HG03432 (cell line): ENCODE results near the gene RRN3.
A peak's percentile ranks its signal among the peaks of the same experiment; 100 is the strongest.
"Not testable (repeated sequence)": the region's sequence is repeated elsewhere in the genome, so short reads cannot be mapped to it uniquely, and the experiment has no call there.

Experiments
- ATAC-seq: cut with Tn5 transposase; IDR thresholded peaks from one replicate; pipeline ENCODE4 v1.9.1; 2021; ENCODE audit warnings: mild to moderate bottlenecking, moderate library complexity; ENCODE audit not compliant: unreplicated experiment

Gene RRN3

DNA sequence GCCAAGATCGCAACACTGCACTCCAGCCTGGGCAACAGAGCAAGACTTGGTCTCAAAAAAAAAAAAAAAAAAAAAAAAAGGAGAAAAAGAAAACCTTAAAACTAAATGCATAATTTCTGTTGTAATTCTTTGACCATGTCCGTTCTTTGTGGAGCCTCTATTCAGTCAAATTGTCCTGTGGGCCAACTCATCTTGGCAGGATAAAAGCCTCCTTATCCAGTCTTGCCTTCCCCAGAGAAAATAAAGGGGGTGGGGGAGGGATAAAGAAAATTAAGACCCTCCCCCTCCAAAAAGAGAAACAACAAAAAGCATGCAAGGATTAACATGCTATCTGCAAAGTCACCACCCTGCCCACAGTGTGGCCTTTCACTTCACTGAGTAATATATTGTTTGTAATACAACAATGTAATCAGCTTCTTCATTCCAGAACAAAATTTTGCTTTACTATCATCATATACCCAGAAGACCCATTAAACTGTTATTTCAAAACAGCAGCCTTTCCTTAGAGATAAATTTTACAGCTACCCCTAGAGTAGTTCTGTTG is 5.4 kb upstream of the RRN3 start:
- not testable (repeated sequence) for ATAC-seq

DNA sequence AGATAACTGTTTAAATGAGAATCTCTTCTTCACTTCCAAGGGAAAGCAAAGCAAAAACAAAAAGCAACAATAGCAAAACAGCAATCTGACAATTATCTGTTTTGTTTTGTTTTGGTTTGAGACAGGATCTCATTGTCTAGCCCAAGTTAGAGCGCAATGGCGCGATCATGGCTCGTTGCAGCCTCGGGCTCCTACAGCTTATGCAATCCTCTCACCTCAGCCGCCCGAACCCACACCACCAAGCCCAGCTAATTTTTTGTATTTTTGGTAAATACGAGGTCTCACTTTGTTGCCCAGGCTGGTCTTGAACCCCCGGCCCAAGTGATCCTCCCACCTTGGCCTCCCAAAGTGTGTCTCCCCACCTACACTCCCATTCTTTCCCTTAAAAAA is 2.5 kb upstream of the RRN3 start:
- ATAC-seq, result not testable (repeated sequence)

DNA sequence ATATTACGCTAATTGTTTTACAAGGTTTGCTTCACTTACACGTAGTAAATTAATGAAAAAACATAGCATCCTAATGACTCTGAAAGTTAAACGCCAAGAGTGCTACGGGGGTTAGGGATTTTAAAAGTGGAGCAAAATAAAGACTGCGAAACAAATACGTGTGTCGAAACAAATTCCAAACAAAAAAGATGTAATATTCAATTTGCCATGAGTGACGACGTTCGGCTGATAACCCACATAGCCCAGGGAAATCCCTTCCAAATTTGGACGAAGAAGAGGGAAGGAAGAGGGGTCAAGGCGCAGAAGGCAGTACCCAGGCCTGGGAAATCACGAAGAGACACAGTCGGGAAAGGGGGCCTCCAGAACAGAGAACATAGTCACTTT is 509 bp downstream of the RRN3 start:
- not testable (repeated sequence) for ATAC-seq

GRCh38 chr16:15090663-15091269 is 3.3 kb downstream of the RRN3 start:
- ATAC-seq, result not testable (repeated sequence)

- ATAC-seq, result not testable (repeated sequence)
These were observed 11.3 kb downstream of the RRN3 start for GRCh38 chr16:15082788-15083187.

GRCh38 chr16:15080883-15081282 is 13.2 kb downstream of the RRN3 start:
- not testable (repeated sequence) for ATAC-seq

DNA sequence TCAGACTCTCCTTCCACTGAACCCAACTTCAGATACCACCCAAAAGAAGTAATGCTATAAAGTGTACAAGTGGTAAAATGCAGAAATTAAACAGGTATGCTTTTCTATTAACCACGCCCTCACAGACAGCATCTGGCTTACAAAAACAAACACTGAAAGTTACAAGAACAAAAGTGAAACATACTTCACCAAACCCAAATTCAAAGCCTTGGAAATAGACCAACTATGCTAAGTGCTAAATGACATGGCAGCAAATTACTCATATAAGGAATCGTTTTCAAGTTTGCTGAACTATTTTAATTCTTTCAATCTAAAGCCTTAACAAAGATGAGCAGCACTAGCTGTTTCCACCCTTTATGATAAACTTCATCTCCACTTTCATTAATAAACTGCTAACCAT is 17.9 kb downstream of the RRN3 start:
- not testable (repeated sequence) for ATAC-seq

DNA sequence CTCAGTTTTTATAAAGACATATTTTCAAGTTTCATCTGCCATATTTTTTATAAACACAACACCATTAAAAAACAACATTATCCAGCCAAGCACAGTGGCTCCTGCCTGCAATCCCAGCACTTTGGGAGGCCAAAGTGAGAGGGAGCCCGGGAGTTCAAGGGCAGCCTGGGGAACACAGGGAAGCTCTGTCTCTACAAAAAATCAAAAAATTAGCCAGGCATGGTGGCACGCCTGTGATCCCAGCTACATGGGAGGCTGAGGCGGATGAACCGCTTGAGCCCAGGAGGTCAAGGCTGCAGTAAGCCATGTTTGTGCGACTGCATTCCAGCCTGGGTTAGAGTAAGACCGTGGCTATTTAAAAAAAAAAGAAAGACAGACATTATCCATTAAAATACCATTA is 21.0 kb downstream of the RRN3 start:
- no peak for ATAC-seq

DNA sequence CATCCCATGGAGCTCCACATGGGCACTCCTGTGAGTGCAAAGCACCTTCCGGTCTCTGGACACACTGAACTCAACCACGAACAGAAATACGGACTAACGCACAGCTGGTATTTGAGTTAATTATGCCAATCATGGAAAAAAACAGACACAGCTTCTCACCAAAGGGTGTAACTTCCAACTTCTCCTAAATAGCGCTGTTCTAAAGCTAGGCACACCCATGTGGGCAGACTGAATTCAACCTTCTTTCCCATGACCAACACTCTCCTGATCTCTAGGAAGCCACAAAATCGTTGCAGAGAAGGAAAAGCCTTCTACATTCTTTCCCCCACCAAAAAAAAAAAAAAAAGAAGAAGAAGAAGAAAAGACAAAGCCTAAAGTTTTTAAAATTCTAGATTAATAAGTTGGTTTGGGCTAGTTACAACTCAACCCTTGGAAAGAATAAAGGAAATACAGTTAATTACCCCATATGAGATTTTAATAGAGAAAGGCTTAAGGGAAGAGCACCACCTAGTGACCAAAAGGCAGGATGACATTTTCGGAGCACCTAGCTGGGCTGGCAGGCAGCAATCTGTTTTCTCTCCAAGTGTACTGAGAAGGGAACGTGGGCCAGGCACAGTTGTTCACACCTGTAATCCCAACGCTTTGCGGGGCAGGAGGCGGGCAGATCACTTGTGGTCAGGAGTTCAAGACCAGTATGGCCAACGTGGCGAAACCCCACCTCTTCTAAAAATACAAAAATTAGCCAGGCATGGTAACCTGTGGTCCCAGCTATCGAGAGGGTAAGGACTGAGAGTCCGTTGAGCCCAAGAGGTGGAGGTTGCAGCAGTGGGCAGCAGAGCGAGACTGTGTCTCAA is 21.9 kb downstream of the RRN3 start:
- not testable (repeated sequence) for ATAC-seq

DNA sequence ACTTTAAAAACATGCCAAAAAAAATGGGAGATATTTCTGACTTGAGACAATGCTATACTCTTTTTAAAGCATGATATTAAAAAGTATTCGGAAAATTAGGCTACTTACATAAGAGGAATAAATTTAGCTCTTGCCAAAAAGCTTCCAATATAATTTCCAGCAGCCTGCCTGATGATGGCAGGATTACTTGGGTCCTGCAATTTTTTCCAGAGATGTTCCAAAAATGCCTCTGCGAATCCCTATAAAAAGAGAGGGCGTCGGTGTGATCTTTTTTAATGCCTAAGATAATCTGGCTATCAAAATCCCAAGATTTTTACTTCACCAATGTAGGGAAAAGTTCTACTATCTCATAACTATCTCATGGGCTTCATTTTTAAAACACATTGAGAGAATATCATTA is 23.1 kb downstream of the RRN3 start:
- not testable (repeated sequence) for ATAC-seq

DNA sequence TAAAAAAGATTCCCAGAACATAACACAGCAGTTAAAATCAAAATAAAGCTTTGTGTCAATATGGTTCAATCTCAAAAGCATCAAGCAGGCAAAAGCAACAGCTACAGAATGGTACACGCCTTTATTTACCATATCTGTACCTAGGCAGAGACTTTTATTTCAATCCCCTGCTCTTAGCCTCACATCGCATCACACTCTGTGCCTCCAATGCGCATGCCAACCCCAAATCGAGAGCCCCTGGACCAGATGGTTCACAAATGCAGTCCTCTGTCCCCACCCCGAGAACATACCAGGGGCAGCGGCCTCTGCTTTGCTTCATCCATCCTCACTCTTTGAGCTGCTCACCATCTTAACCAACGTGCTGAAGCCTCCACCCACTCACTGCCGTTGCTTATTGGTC is 27.4 kb downstream of the RRN3 start:
- not testable (repeated sequence) for ATAC-seq

- not testable (repeated sequence) for ATAC-seq
These were observed 28.1 kb downstream of the RRN3 start for GRCh38 chr16:15065961-15066360.

DNA sequence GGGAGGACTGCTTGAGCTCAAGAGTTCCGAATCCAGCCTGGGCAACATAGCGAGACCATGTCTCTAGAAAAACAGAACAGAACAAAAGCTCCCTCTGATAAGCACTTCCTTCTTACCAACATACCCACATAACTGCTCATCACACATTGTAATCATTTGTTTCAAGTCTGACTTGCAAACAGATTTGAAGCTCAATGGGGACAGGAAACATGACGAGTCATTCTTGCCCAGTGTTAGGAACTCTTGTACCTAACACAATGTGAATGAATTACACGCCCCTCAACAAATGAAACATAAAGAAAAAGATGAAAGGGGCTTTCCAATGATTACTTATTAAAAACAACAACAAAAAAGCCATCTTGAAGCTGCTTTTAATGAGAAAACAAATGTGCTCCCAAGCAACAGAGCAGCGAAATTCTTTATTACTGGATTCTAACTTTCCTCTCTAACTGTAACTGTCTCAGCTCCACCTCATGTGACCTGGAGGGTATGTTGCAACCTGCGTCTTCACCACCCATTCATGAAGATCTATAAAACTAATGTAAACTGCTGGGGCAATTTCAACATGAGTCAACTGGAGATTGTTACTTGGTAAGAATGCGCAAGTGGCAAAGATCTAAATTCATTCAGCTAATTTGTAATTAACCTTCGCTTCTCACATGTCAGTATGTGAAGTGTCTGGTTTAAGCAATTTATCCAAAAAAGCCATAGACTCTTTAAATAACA is 31.8 kb downstream of the RRN3 start:
- not testable (repeated sequence) for ATAC-seq

DNA sequence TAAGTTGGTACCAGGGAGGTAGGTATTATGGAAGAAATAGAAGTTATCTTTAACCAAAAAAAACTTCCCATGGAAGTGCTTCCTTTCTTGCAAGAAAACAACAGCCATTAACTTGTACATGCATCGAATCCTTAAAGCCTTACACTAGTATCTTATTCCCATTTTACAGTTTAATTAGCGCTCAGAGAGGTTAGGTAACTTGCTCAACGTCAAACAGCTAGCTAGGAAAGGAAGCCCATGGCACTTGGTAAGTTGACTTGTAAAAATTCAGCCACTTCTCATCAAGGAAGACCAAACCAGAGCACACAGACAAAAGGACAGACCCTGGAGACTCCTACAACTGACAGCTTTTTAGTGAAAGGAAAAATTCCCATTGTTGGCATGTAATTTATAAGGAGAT is 34.7 kb downstream of the RRN3 start:
- ATAC-seq, result no peak

GRCh38 chr16:15057681-15058417 is 36.2 kb downstream of the RRN3 start:
- ATAC-seq, result no peak

- peak; percentile 70 for ATAC-seq
These were observed 38.7 kb downstream of the RRN3 start for GRCh38 chr16:15055141-15056053.

- no peak for ATAC-seq
These were observed 39.5 kb downstream of the RRN3 start for GRCh38 chr16:15054357-15055140.

GRCh38 chr16:15053904-15054303 is 40.2 kb downstream of the RRN3 start:
- no peak for ATAC-seq
